ENCODE measurements around the gene OTOF. TPM values are rescaled to one million over a fixed set of nuclear protein-coding genes. Genes with fewer than 3 reads are reported as not detected.
A peak's percentile ranks its signal among the peaks of the same experiment; 100 is the strongest.

OTOF gene
- total RNA-seq, 1 donor from 2014 or later, result 0.36 TPM

DNA sequence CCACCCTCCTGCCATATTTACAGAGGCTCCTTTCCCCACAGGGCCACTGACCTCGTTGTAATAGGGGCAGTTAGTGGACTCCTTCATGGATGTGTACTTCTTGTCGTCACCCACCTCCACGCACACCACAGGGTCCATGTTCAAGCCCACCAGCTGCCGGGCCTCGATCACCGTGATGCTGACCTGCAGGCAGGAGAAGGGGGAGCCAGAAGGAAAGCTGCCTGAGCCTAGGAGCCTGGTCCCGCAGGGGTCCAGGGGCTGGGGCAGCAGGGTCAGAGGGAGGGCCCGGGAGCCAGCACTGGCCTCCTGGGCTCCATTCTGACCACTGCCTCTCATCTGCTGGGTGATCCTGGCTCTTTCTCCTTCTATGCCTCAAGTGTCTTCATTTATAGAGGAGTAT is 17.0 kb upstream of the OTOF start:
- Mint-ChIP-seq H3K9me3 (peaks cover 7% of the 10 kb centered on the region), H3K4me3 (no peak overlapping the region), H3K27ac (peak overlapping the region; percentile 33), H3K36me3 (peaks cover 2% of the 10 kb centered on the region), H3K27me3 (ENCODE audit: insufficient read depth, low read depth) (peaks cover 13% of the 10 kb centered on the region), H3K4me1 (peaks cover 31% of the 10 kb centered on the region)
- Histone ChIP-seq H3K27me3 (no peaks in the 10 kb centered on the region), H3K4me2 (no peak overlapping the region), H3K9me3 (ENCODE audit: low read depth) (no peaks in the 10 kb centered on the region), H3F3A (ENCODE audit: low read depth) (peaks cover 15% of the 10 kb centered on the region), H3K4me1 (peaks cover 17% of the 10 kb centered on the region), H3K36me3 (no peaks in the 10 kb centered on the region), H3K4me3 (no peak overlapping the region), H4K20me1 (ENCODE audit: low read depth) (no peaks in the 10 kb centered on the region), H3K79me2 (ENCODE audit: low read depth) (no peaks in the 10 kb centered on the region), H2AFZ (replicated peaks) (no peak overlapping the region), H3K9ac (no peak overlapping the region), H3K27ac (no peak overlapping the region)
- TF ChIP-seq EZH2phosphoT487 (IDR thresholded peaks at IDR 0.05) (no peak), EZH2 (IDR thresholded peaks at IDR 0.05) (no peak)
- TF ChIP-seq, protein P1, sequence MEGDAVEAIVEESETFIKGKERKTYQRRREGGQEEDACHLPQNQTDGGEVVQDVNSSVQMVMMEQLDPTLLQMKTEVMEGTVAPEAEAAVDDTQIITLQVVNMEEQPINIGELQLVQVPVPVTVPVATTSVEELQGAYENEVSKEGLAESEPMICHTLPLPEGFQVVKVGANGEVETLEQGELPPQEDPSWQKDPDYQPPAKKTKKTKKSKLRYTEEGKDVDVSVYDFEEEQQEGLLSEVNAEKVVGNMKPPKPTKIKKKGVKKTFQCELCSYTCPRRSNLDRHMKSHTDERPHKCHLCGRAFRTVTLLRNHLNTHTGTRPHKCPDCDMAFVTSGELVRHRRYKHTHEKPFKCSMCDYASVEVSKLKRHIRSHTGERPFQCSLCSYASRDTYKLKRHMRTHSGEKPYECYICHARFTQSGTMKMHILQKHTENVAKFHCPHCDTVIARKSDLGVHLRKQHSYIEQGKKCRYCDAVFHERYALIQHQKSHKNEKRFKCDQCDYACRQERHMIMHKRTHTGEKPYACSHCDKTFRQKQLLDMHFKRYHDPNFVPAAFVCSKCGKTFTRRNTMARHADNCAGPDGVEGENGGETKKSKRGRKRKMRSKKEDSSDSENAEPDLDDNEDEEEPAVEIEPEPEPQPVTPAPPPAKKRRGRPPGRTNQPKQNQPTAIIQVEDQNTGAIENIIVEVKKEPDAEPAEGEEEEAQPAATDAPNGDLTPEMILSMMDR (IDR thresholded peaks at IDR 0.05), result no peak
- no peak for DNase-seq (ENCODE audit: low spot score)

DNA sequence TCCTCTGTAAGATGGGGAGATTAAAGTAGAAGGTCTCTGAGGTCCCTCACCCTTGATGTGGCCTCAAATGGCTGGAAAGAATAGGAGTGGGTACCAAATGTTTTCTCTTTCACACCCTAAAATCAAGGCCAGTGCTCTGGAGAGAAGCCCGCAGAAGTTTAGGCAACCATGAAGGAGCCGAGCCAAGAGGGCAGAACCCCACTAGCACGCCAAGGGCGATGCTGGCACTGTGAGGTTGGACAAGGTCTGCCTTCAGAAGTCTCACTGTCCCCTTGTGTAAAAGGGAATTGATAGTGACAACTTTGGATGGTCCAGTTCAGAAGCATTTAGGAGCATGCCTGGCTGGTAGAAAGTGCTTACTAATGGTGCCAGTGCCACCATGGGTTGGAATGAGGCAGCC is 16.3 kb upstream of the OTOF start:
- DNase-seq (ENCODE audit: low spot score), result no peak
- no peak overlapping the region for H3K27ac Mint-ChIP-seq
- H3K27me3 Mint-ChIP-seq (ENCODE audit: insufficient read depth, low read depth), result peaks cover 12% of the 10 kb centered on the region
- H4K20me1 ChIP-seq (ENCODE audit: low read depth), result no peaks in the 10 kb centered on the region
- no peaks in the 10 kb centered on the region for H3K27me3 ChIP-seq
- TF ChIP-seq, protein P1 (IDR thresholded peaks at IDR 0.05), result no peak
- no peak overlapping the region for H3K27ac ChIP-seq
- no peak overlapping the region for H3K4me3 Mint-ChIP-seq
- no peak overlapping the region for H2AFZ ChIP-seq (replicated peaks)
- H3F3A ChIP-seq (ENCODE audit: low read depth), result peaks cover 15% of the 10 kb centered on the region
- no peaks in the 10 kb centered on the region for H3K79me2 ChIP-seq (ENCODE audit: low read depth)
- no peak overlapping the region for H3K9ac ChIP-seq
- peaks cover 2% of the 10 kb centered on the region for H3K36me3 Mint-ChIP-seq
- peaks cover 33% of the 10 kb centered on the region for H3K4me1 Mint-ChIP-seq
- no peaks in the 10 kb centered on the region for H3K36me3 ChIP-seq
- no peak overlapping the region for H3K4me2 ChIP-seq
- peaks cover 7% of the 10 kb centered on the region for H3K9me3 Mint-ChIP-seq
- peaks cover 17% of the 10 kb centered on the region for H3K4me1 ChIP-seq
- no peak overlapping the region for H3K4me3 ChIP-seq
- no peaks in the 10 kb centered on the region for H3K9me3 ChIP-seq (ENCODE audit: low read depth)

DNA sequence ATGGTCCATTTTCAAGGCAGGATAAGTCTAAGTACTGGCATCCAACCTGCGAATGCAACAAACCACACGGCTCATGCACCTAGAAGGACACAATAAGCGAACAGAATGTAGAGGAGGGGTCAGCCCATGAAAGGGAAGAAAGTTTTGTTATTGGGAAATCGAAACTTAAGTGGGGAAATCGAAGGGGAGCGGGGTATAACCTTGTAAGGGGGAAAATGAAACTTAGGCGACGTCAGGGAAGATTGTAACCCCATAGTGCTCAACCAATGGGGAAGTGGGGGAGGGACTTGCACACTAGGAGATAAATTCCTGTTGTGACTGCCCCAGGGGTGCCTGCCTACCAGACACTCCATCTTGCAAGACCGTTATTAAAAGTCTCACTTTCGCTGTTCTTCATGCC is 15.6 kb upstream of the OTOF start:
- Histone ChIP-seq H3K4me1 (peaks cover 17% of the 10 kb centered on the region), H3K9ac (no peak overlapping the region), H2AFZ (replicated peaks) (no peak overlapping the region), H3K36me3 (no peaks in the 10 kb centered on the region), H3K27me3 (no peaks in the 10 kb centered on the region), H3K4me2 (no peak overlapping the region), H3K27ac (no peak overlapping the region), H3K9me3 (ENCODE audit: low read depth) (no peaks in the 10 kb centered on the region), H3K4me3 (no peak overlapping the region), H3K79me2 (ENCODE audit: low read depth) (no peaks in the 10 kb centered on the region), H4K20me1 (ENCODE audit: low read depth) (no peaks in the 10 kb centered on the region), H3F3A (ENCODE audit: low read depth) (peaks cover 15% of the 10 kb centered on the region)
- H3K36me3 Mint-ChIP-seq, result peaks cover 2% of the 10 kb centered on the region
- peak overlapping the region; percentile 37 for H3K27ac Mint-ChIP-seq
- DNase-seq (ENCODE audit: low spot score), result no peak
- TF ChIP-seq EZH2 (IDR thresholded peaks at IDR 0.05) (no peak), EZH2phosphoT487 (IDR thresholded peaks at IDR 0.05) (no peak)
- TF ChIP-seq, protein P1 (IDR thresholded peaks at IDR 0.05), result no peak
- peaks cover 9% of the 10 kb centered on the region for H3K27me3 Mint-ChIP-seq (ENCODE audit: insufficient read depth, low read depth)
- H3K9me3 Mint-ChIP-seq, result peaks cover 4% of the 10 kb centered on the region
- peaks cover 33% of the 10 kb centered on the region for H3K4me1 Mint-ChIP-seq
- no peak overlapping the region for H3K4me3 Mint-ChIP-seq

Data from neural progenitor cell (in vitro differentiated cells).